Immature natural killer cell (primary cell): Measurements from ENCODE around the gene CD320. TPM values are rescaled to one million over a fixed set of nuclear protein-coding genes. Genes with fewer than 3 reads are reported as not detected.

Source experiments
- DNase-seq, 3 donors: peaks; one replicate each; pipeline ENCODE4 v3.0.0; 2022; ENCODE audit warnings: mixed read lengths in 1 of 3
- H3K27ac Mint-ChIP-seq, 6 donors: one replicate each; pipeline ENCODE4 v1.8.0; 2020; ENCODE audit warnings: mixed read lengths in 6 of 6, mild to moderate bottlenecking in 5 of 6, inconsistent platforms in 4 of 6, moderate library complexity in 3 of 6
- H3K27me3 Mint-ChIP-seq, 3 donors: one replicate each; pipeline ENCODE4 v1.8.0; 2020 to 2021; ENCODE audit warnings: low read depth in 3 of 3, mild to moderate bottlenecking in 3 of 3, mixed read lengths in 3 of 3, moderate library complexity in 3 of 3, inconsistent platforms in 1 of 3
- H3K36me3 Mint-ChIP-seq, 3 donors: one replicate each; pipeline ENCODE4 v1.8.0; 2020; ENCODE audit warnings: mixed read lengths in 3 of 3, inconsistent platforms in 2 of 3, mild to moderate bottlenecking in 2 of 3
- H3K4me1 Mint-ChIP-seq, 2 donors: one replicate each; pipeline ENCODE4 v1.8.0; 2020; ENCODE audit warnings: inconsistent platforms in 2 of 2, mild to moderate bottlenecking in 2 of 2, mixed read lengths in 2 of 2, moderate library complexity in 1 of 2
- H3K4me3 Mint-ChIP-seq, 5 donors: one replicate each; pipeline ENCODE4 v1.8.0; 2020; ENCODE audit warnings: mild to moderate bottlenecking in 5 of 5, mixed read lengths in 5 of 5, inconsistent platforms in 3 of 5, moderate library complexity in 3 of 5
- H3K9me3 Mint-ChIP-seq, 6 donors: one replicate each; pipeline ENCODE4 v1.8.0; 2020; ENCODE audit warnings: mild to moderate bottlenecking in 6 of 6, mixed read lengths in 6 of 6, inconsistent platforms in 4 of 6, moderate library complexity in 3 of 6
- polyA plus RNA-seq, 3 donors: library from polyadenylated mRNA; unstranded; fragments of 300-500 nt; fragmentation: Illumina TruSeq; gene quantifications; one replicate each; pipeline ENCODE4 v1.2.3, GENCODE V29; 2021

Gene CD320
- polyA plus RNA-seq, 3 donors from 2014 or later = 86.4 to 105 (median 90.3) TPM

- peaks cover 10 to 16% of the 10 kb centered on the region in 2 donors for H3K4me1 Mint-ChIP-seq
- DNase-seq = no peak
- peaks cover 5 to 11% (median 11%) of the 10 kb centered on the region in 3 donors for H3K36me3 Mint-ChIP-seq
- no peaks in the 10 kb centered on the region for H3K9me3 Mint-ChIP-seq
- no peak overlapping the region for H3K4me3 Mint-ChIP-seq
- H3K27ac Mint-ChIP-seq = no peak overlapping the region
- H3K27me3 Mint-ChIP-seq = peaks cover 0 to 6% (median 2%) of the 10 kb centered on the region in 3 donors
Measured at GRCh38 chr19:8262431-8262830, 45.7 kb downstream of the CD320 start.

- Mint-ChIP-seq H3K4me3 (no peak overlapping the region), H3K4me1 (peaks cover 10 to 16% of the 10 kb centered on the region in 2 donors), H3K36me3 (peaks cover 5 to 11% (median 11%) of the 10 kb centered on the region in 3 donors), H3K27ac (no peak overlapping the region), H3K9me3 (no peaks in the 10 kb centered on the region), H3K27me3 (peaks cover 0 to 4% (median 2%) of the 10 kb centered on the region in 3 donors)
- no peak for DNase-seq
Measured at GRCh38 chr19:8261881-8262280, 46.3 kb downstream of the CD320 start.

GRCh38 chr19:8261347-8261746 lies 46.8 kb downstream of the CD320 start:
- H3K27ac Mint-ChIP-seq = no peak overlapping the region
- peaks cover 5 to 11% (median 11%) of the 10 kb centered on the region in 3 donors for H3K36me3 Mint-ChIP-seq
- no peak for DNase-seq
- H3K9me3 Mint-ChIP-seq = no peaks in the 10 kb centered on the region
- H3K27me3 Mint-ChIP-seq = peaks cover 0 to 4% (median 2%) of the 10 kb centered on the region in 3 donors
- no peak overlapping the region for H3K4me3 Mint-ChIP-seq
- H3K4me1 Mint-ChIP-seq = peaks cover 10 to 16% of the 10 kb centered on the region in 2 donors

GRCh38 chr19:8259922-8260247 lies 48.3 kb downstream of the CD320 start:
- H3K27ac Mint-ChIP-seq = peak overlapping the region in 2 of 6 donors; percentile 51 to 70
- DNase-seq = no peak
- H3K4me3 Mint-ChIP-seq = no peak overlapping the region
- H3K4me1 Mint-ChIP-seq = peaks cover 10 to 16% of the 10 kb centered on the region in 2 donors
- H3K36me3 Mint-ChIP-seq = peaks cover 5 to 17% (median 14%) of the 10 kb centered on the region in 3 donors
- no peaks in the 10 kb centered on the region for H3K9me3 Mint-ChIP-seq
- peaks cover 0 to 2% (median 1%) of the 10 kb centered on the region in 3 donors for H3K27me3 Mint-ChIP-seq

- no peak overlapping the region for H3K4me3 Mint-ChIP-seq
- DNase-seq = no peak
- peaks cover 0 to 2% (median 1%) of the 10 kb centered on the region in 3 donors for H3K27me3 Mint-ChIP-seq
- peaks cover 5 to 17% (median 14%) of the 10 kb centered on the region in 3 donors for H3K36me3 Mint-ChIP-seq
- H3K27ac Mint-ChIP-seq = peak overlapping the region in 3 of 6 donors; percentile 7 to 70 (median 51)
- H3K9me3 Mint-ChIP-seq = no peaks in the 10 kb centered on the region
- H3K4me1 Mint-ChIP-seq = peaks cover 10 to 16% of the 10 kb centered on the region in 2 donors
Measured at GRCh38 chr19:8259142-8259921, 48.8 kb downstream of the CD320 start.

GRCh38 chr19:8257052-8257443 lies 51.1 kb downstream of the CD320 start:
- Mint-ChIP-seq H3K36me3 (peaks cover 9 to 20% (median 14%) of the 10 kb centered on the region in 3 donors), H3K27ac (no peak overlapping the region), H3K9me3 (no peaks in the 10 kb centered on the region), H3K27me3 (peaks cover 0 to 2% (median 1%) of the 10 kb centered on the region in 3 donors), H3K4me3 (no peak overlapping the region), H3K4me1 (peaks cover 6 to 11% of the 10 kb centered on the region in 2 donors)
- DNase-seq = no peak

- H3K36me3 Mint-ChIP-seq = peaks cover 9 to 20% (median 14%) of the 10 kb centered on the region in 3 donors
- H3K4me3 Mint-ChIP-seq = no peak overlapping the region
- no peak for DNase-seq
- no peaks in the 10 kb centered on the region for H3K9me3 Mint-ChIP-seq
- H3K27me3 Mint-ChIP-seq = peaks cover 0 to 2% (median 1%) of the 10 kb centered on the region in 3 donors
- H3K27ac Mint-ChIP-seq = no peak overlapping the region
- H3K4me1 Mint-ChIP-seq = peaks cover 6 to 11% of the 10 kb centered on the region in 2 donors
Measured at GRCh38 chr19:8256276-8257051, 51.7 kb downstream of the CD320 start.

GRCh38 chr19:8255426-8256125 lies 52.6 kb downstream of the CD320 start:
- H3K4me1 Mint-ChIP-seq = peaks cover 6 to 8% of the 10 kb centered on the region in 2 donors
- H3K36me3 Mint-ChIP-seq = peaks cover 9 to 20% (median 14%) of the 10 kb centered on the region in 3 donors
- no peak overlapping the region for H3K4me3 Mint-ChIP-seq
- H3K9me3 Mint-ChIP-seq = no peaks in the 10 kb centered on the region
- DNase-seq = no peak
- H3K27ac Mint-ChIP-seq = no peak overlapping the region
- peaks cover 0 to 2% (median 1%) of the 10 kb centered on the region in 3 donors for H3K27me3 Mint-ChIP-seq

- peaks cover 6% of the 10 kb centered on the region in 2 donors for H3K4me1 Mint-ChIP-seq
- H3K27ac Mint-ChIP-seq = no peak overlapping the region
- DNase-seq = no peak
- H3K4me3 Mint-ChIP-seq = no peak overlapping the region
- peaks cover 0 to 2% (median 1%) of the 10 kb centered on the region in 3 donors for H3K27me3 Mint-ChIP-seq
- H3K36me3 Mint-ChIP-seq = peaks cover 9 to 16% (median 11%) of the 10 kb centered on the region in 3 donors
- H3K9me3 Mint-ChIP-seq = no peaks in the 10 kb centered on the region
Measured at GRCh38 chr19:8254286-8255001, 53.7 kb downstream of the CD320 start.

- peaks cover 8 to 20% (median 9%) of the 10 kb centered on the region in 3 donors for H3K36me3 Mint-ChIP-seq
- DNase-seq = no peak
- H3K9me3 Mint-ChIP-seq = no peaks in the 10 kb centered on the region
- no peaks in the 10 kb centered on the region for H3K27me3 Mint-ChIP-seq
- peaks cover 6% of the 10 kb centered on the region in 2 donors for H3K4me1 Mint-ChIP-seq
- no peak overlapping the region for H3K27ac Mint-ChIP-seq
- H3K4me3 Mint-ChIP-seq = no peak overlapping the region
Measured at GRCh38 chr19:8253678-8254077, 54.5 kb downstream of the CD320 start.

GRCh38 chr19:8252922-8253589 lies 55.1 kb downstream of the CD320 start:
- peaks cover 6 to 8% of the 10 kb centered on the region in 2 donors for H3K4me1 Mint-ChIP-seq
- peak; percentile 76 to 82 (median 78) for DNase-seq
- no peaks in the 10 kb centered on the region for H3K9me3 Mint-ChIP-seq
- H3K27me3 Mint-ChIP-seq = no peaks in the 10 kb centered on the region
- no peak overlapping the region for H3K4me3 Mint-ChIP-seq
- H3K27ac Mint-ChIP-seq = peak overlapping the region in 1 of 6 donors; percentile 26
- H3K36me3 Mint-ChIP-seq = peaks cover 11 to 25% (median 15%) of the 10 kb centered on the region in 3 donors
